HCT116 (cell line): ENCODE data around the gene NDUFS4. TPM values are rescaled to one million over a fixed set of nuclear protein-coding genes. Genes with fewer than 3 reads are reported as not detected.

Experiments
- ATAC-seq: fragments of 200-7000 bp; cut with Tn5 transposase; 2 replicates; pipeline ENCODE4 v1.9.1; 2020; ENCODE audit warnings: mild to moderate bottlenecking, moderate library complexity
- BruUV-seq: library from RNA; stranded (reverse); fragments of 400-500 nt; replicated peaks from 2 replicates; lab custom pipeline; 2021; lab: Mats Ljungman, UMichigan
- CTCF ChIA-PET: fragments of 300-600 bp; sonication (Branson Sonifier 250); formaldehyde crosslinking; loops from one replicate; lab custom pipeline; 2021; ENCODE audit warnings: antibody characterized with exemption; lab: Charles Lee
- POLR2A ChIA-PET: fragments of 300-600, 350-600 bp; sonication (Branson Sonifier 250); formaldehyde crosslinking; loops from one replicate; lab custom pipeline; 2021; ENCODE audit warnings: antibody characterized with exemption; lab: Charles Lee
- RAD21 ChIA-PET, 2 experiments: fragments of 300-600 bp; sonication (Branson Sonifier 250); formaldehyde crosslinking; loops; one replicate each; lab custom pipeline; 2023; ENCODE audit warnings: low total read pairs in 2 of 2; ENCODE audit not compliant: uncharacterized antibody in 2 of 2, unreplicated experiment in 2 of 2, low non-redundant PET in 1 of 2; lab: Charles Lee
- DNase-seq: peaks from one replicate; pipeline ENCODE4 v3.0.0-alpha.2; 2010; ENCODE audit warnings: low read depth, low spot score
- H2AFZ ChIP-seq: fragments of 200-600 bp; shearing (Covaris generic), sonication (generic); 2 replicates; pipeline ENCODE4 v1.6.1; 2017; ENCODE audit warnings: low read depth, mixed run types, mixed read lengths, antibody characterized with exemption, low read length; ENCODE audit not compliant: poor library complexity, severe bottlenecking
- H3K27ac ChIP-seq: 2 replicates; pipeline ENCODE4 v1.5.1; 2012; ENCODE audit warnings: low read depth, low read length
- H3K27me3 ChIP-seq: fragments of 200-600 bp; sonication (generic); 2 replicates; pipeline ENCODE4 v1.6.1; 2016; ENCODE audit warnings: mixed run types, low read length, mixed read lengths; ENCODE audit not compliant: insufficient read depth
- H3K36me3 ChIP-seq, 2 experiments: fragments of 200-500 bp in 1 of 2; fragments of 200-600 bp in 1 of 2; sonication (Bioruptor generic) in 1 of 2; sonication (generic) in 1 of 2; 2 replicates each; pipeline versions ENCODE4 v1.5.1 to v1.6.1; 2014 to 2016; ENCODE audit warnings: low read length in 2 of 2, inconsistent platforms in 1 of 2, mixed read lengths in 1 of 2, mixed run types in 1 of 2; ENCODE audit not compliant: insufficient read depth in 2 of 2, control insufficient read depth in 1 of 2
- H3K4me1 ChIP-seq, 2 experiments: fragments of 200-600 bp in 1 of 2; sonication (generic) in 1 of 2; 2 replicates each; pipeline versions ENCODE4 v1.5.1 to v1.6.1; 2012 to 2017; ENCODE audit warnings: low read length in 2 of 2, inconsistent platforms in 1 of 2, mild to moderate bottlenecking in 1 of 2, mixed read lengths in 1 of 2, mixed run types in 1 of 2, moderate library complexity in 1 of 2; ENCODE audit not compliant: insufficient read depth in 2 of 2, control insufficient read depth in 1 of 2
- H3K4me2 ChIP-seq: fragments of 200-600 bp; sonication (generic); 2 replicates; pipeline ENCODE4 v1.6.1; 2017; ENCODE audit warnings: mixed run types, low read length, mixed read lengths
- H3K4me3 ChIP-seq, 2 experiments: fragments of 200-600 bp in 1 of 2; sonication (generic) in 1 of 2; replicated peaks in 1 of 2; 2 replicates each; pipeline ENCODE4 v1.5.1; 2011 to 2016; ENCODE audit warnings: low read length in 2 of 2, control low read depth in 1 of 2, low read depth in 1 of 2, mild to moderate bottlenecking in 1 of 2, mixed read lengths in 1 of 2, mixed run types in 1 of 2
- H3K79me2 ChIP-seq: fragments of 200-600 bp; sonication (generic); 2 replicates; pipeline ENCODE4 v1.6.1; 2017; ENCODE audit warnings: mild to moderate bottlenecking, mixed run types, low read length, moderate library complexity, mixed read lengths; ENCODE audit not compliant: insufficient read depth
- H3K9ac ChIP-seq: fragments of 200-600 bp; sonication (generic); 2 replicates; pipeline ENCODE4 v1.6.1; 2016; ENCODE audit warnings: low read length, mixed read lengths
- H3K9me2 ChIP-seq: fragments of 200-600 bp; sonication (generic), shearing (Covaris generic); 2 replicates; pipeline ENCODE4 v1.6.1; 2017; ENCODE audit warnings: mixed run types, mild to moderate bottlenecking, moderate library complexity; ENCODE audit not compliant: insufficient read depth
- H3K9me3 ChIP-seq, 2 experiments: fragments of 200-500 bp in 1 of 2; fragments of 200-600 bp in 1 of 2; sonication (Bioruptor generic) in 1 of 2; sonication (generic) in 1 of 2; 2 replicates each; pipeline ENCODE4 v1.6.1; 2014 to 2017; ENCODE audit warnings: low read length in 2 of 2, mixed read lengths in 2 of 2, inconsistent platforms in 1 of 2, low read depth in 1 of 2, mild to moderate bottlenecking in 1 of 2, mixed run types in 1 of 2, moderate library complexity in 1 of 2; ENCODE audit not compliant: control insufficient read depth in 1 of 2, insufficient read depth in 1 of 2
- H4K20me1 ChIP-seq: fragments of 200-600 bp; sonication (generic), shearing (Covaris generic); 2 replicates; pipeline ENCODE4 v1.6.1; 2017; ENCODE audit warnings: mixed run types, mild to moderate bottlenecking, moderate library complexity; ENCODE audit not compliant: insufficient read depth
- CBX3 ChIP-seq: IDR thresholded peaks from 2 replicates; pipeline ENCODE4 v1.6.1; 2012; ENCODE audit warnings: low read depth
- CEBPB ChIP-seq: IDR thresholded peaks from 2 replicates; pipeline ENCODE4 v1.6.1; 2012; ENCODE audit warnings: low read depth
- ELF1 ChIP-seq: IDR thresholded peaks from 2 replicates; pipeline ENCODE4 v1.6.1; 2012; ENCODE audit warnings: low read depth, borderline replicate concordance
- EZH2 ChIP-seq: fragments of 200-600 bp; sonication (generic); IDR thresholded peaks from 2 replicates; pipeline ENCODE4 v1.6.1; 2017; ENCODE audit warnings: antibody characterized with exemption, mixed run types
- EZH2phosphoT487 ChIP-seq: fragments of 200-600 bp; IDR thresholded peaks from 2 replicates; pipeline ENCODE4 v1.6.1; 2018; ENCODE audit warnings: antibody characterized with exemption, borderline replicate concordance
- FOSL1 ChIP-seq: IDR thresholded peaks from 2 replicates; pipeline ENCODE4 v1.6.1; 2012; ENCODE audit warnings: low read depth
- JUND ChIP-seq: IDR thresholded peaks from 2 replicates; pipeline ENCODE4 v1.6.1; 2012
- POLR2A ChIP-seq: IDR thresholded peaks from 2 replicates; pipeline ENCODE4 v1.7.0; 2011; ENCODE audit warnings: borderline replicate concordance; ENCODE audit not compliant: insufficient read depth, insufficient read length; ENCODE audit errors: extremely low read depth
- RAD21 ChIP-seq: IDR thresholded peaks from 2 replicates; pipeline ENCODE4 v1.6.1; 2012; ENCODE audit warnings: low read depth, mild to moderate bottlenecking
- SIN3A ChIP-seq: IDR thresholded peaks from 2 replicates; pipeline ENCODE4 v1.6.1; 2012; ENCODE audit warnings: low read depth
- SP1 ChIP-seq: IDR thresholded peaks from 2 replicates; pipeline ENCODE4 v1.6.1; 2012; ENCODE audit warnings: low read depth
- SRF ChIP-seq: IDR thresholded peaks from 2 replicates; pipeline ENCODE4 v1.6.1; 2012; ENCODE audit warnings: low read depth
- TCF7L2 ChIP-seq: IDR thresholded peaks from 2 replicates; pipeline ENCODE4 v1.7.0; 2011; ENCODE audit warnings: borderline replicate concordance, inconsistent platforms; ENCODE audit not compliant: insufficient read depth, insufficient read length; ENCODE audit errors: extremely low read depth
- YY1 ChIP-seq: IDR thresholded peaks from 2 replicates; pipeline ENCODE4 v1.6.1; 2011; ENCODE audit warnings: low read length, low read depth, moderate library complexity, mild to moderate bottlenecking; ENCODE audit not compliant: insufficient replicate concordance; ENCODE audit errors: extremely low read depth
- ZBTB33 ChIP-seq: IDR thresholded peaks from 2 replicates; pipeline ENCODE4 v1.6.1; 2011; ENCODE audit warnings: mild to moderate bottlenecking, low read length, moderate library complexity; ENCODE audit not compliant: insufficient replicate concordance; ENCODE audit errors: extremely low read depth
- ZFX ChIP-seq: fragments of 450-650 bp; IDR thresholded peaks from 2 replicates; pipeline ENCODE4 v1.6.1; 2017
- ZNF274 ChIP-seq: fragments of 200-500 bp; sonication (Bioruptor generic); IDR thresholded peaks from 2 replicates; pipeline ENCODE4 v1.6.1; 2014; ENCODE audit warnings: mild to moderate bottlenecking, low read depth, low read length, inconsistent platforms
- intact Hi-C: fragments of 100-400 bp; cut with micrococcal nuclease; formaldehyde crosslinking; loops from 2 replicates; pipeline ENCODE4 v1.10.0; 2022
- total RNA-seq: library from RNA; stranded (reverse); gene quantifications from one replicate; pipeline ENCODE4 v1.2.1, GENCODE V29; 2021; ENCODE audit not compliant: unreplicated experiment

NDUFS4 gene
- total RNA-seq, 1 experiment from 2014 or later: 91.4 TPM

- H3K79me2 ChIP-seq: no peaks in the 10 kb centered on the region
- no peak for TF ChIP-seq ELF1
- no peak for TF ChIP-seq SRF
- no peak for TF ChIP-seq SP1
- no peak for TF ChIP-seq RAD21
- TF ChIP-seq CEBPB: no peak
- no peak for TF ChIP-seq ZBTB33
- no peak for TF ChIP-seq ZNF274
- TF ChIP-seq EZH2: no peak
- TF ChIP-seq FOSL1: no peak
- TF ChIP-seq YY1: no peak
- no peak for TF ChIP-seq JUND
- TF ChIP-seq SIN3A: no peak
- no peak for TF ChIP-seq EZH2phosphoT487
- no peak for TF ChIP-seq POLR2A
- no peak for TF ChIP-seq CBX3
- TF ChIP-seq ZFX: no peak
- no peak for TF ChIP-seq TCF7L2
- no peak overlapping the region for H3K4me2 ChIP-seq
- H3K36me3 ChIP-seq: no peaks in the 10 kb centered on the region
- ATAC-seq (no peak), DNase-seq (no peak)
- ChIA-PET RAD21 (no interaction called here), CTCF (no interaction called here), POLR2A (no interaction called here)
- H3K27ac ChIP-seq: no peak overlapping the region
- intact Hi-C loops: no loop called here
- no peaks in the 10 kb centered on the region for H3K27me3 ChIP-seq
- no peak overlapping the region for H2AFZ ChIP-seq
- no peak overlapping the region for H3K4me3 ChIP-seq
- no TSS peak for BruUV-seq
- no peak overlapping the region for H3K9ac ChIP-seq
- H3K9me2 ChIP-seq: no peaks in the 10 kb centered on the region
- H4K20me1 ChIP-seq: no peaks in the 10 kb centered on the region
- no peaks in the 10 kb centered on the region for H3K4me1 ChIP-seq
- peaks cover 0 to 9% of the 10 kb centered on the region in 2 experiments; a peak in 1 of 4 replicates for H3K9me3 ChIP-seq
Measured at GRCh38 chr5:53691014-53691413, 130.6 kb downstream of the NDUFS4 start.
